ENCODE measurements around the gene ATP8B4.

- TF ChIP-seq CTCF (IDR thresholded peaks at IDR 0.05) (no peak), POLR2A (IDR thresholded peaks at IDR 0.05) (no peak), POLR2AphosphoS5 (IDR thresholded peaks at IDR 0.05; ENCODE audit: insufficient read depth in 1 of 2, low read depth in 1 of 2) (no peak)
These were observed 230.3 kb downstream of the ATP8B4 start for GRCh38 chr15:49888734-49889133.
